Measurements from ENCODE around the gene ARHGEF4. TPM values are rescaled to one million over a fixed set of nuclear protein-coding genes. Genes with fewer than 3 reads are reported as not detected.

ARHGEF4 gene
- total and polyA plus RNA-seq, 7 experiments from 2014 or later, result 2.0 to 4.4 (median 3.0) TPM; not detected in 1

DNA sequence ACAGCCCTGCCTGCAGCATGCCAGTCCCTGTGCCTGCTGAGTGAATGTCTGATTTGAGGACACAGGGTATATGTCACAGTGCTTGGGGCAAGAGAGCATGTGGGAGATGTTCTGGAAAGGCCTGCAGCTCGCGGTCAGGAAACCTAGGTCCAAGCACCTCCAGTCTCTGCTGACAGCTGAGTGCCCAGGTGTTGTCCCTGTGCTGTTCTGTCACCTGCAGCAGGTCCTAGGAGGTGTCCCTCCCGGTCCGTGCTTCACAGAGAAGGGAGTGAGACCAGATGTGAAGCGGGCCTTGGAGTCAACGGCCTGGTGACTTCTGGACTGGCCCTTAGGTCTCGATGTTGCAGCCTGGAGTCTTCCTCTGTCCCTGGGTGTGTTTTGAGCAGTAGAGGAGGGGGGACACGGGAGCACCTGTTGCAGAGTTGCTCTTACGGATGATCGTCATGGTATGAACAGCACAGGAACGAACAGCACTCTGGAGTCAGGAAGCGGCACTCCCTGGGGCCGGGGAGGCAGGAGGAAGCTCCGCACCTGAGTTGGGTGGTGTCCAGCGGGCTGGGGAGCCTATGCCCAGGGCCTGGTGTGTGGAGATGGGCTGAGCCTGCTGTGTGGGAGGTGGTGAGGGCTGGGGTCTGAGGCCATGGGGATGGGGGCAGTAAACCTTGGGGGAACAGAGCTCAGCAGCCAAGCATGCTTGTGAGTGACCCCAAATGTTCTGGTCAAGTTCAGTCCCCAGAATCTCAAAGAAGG is 21.6 kb upstream of the ARHGEF4 start:
- Mint-ChIP-seq H3K4me1 (no peaks in the 10 kb centered on the region), H3K36me3 (peaks cover 0 to 4% (median 0%) of the 10 kb centered on the region in 5 donors), H3K4me3 (no peak overlapping the region), H3K27ac (no peak overlapping the region), H3K27me3 (peaks cover 0 to 29% (median 17%) of the 10 kb centered on the region in 5 donors), H3K9me3 (no peaks in the 10 kb centered on the region)
- no peaks in the 10 kb centered on the region for H3K4me1 ChIP-seq (ENCODE audit: control insufficient read depth in 2 of 2, insufficient read depth in 2 of 2, low read length in 2 of 2)
- no peaks in the 10 kb centered on the region for H3K36me3 ChIP-seq (ENCODE audit: control insufficient read depth in 2 of 3, insufficient read depth in 3 of 3, low read length in 3 of 3)
- no peaks in the 10 kb centered on the region for H3K27me3 ChIP-seq (ENCODE audit: control insufficient read depth in 2 of 2, insufficient read depth in 2 of 2, low read length in 2 of 2)
- H3K4me3 ChIP-seq (ENCODE audit: low read length), result no peak overlapping the region
- DNase-seq, result no peak
- CTCF ChIA-PET, result interaction anchor here (1.1 kb wide), 1 partner anchor 17 kb away, joined by 4 read pairs; no protein-coding TSS in a partner anchor
- intact Hi-C loops (cut with micrococcal nuclease), result no loop called here
- H3K9me3 ChIP-seq (ENCODE audit: control insufficient read depth in 2 of 3, low read length in 3 of 3), result no peaks in the 10 kb centered on the region
- H3K27ac ChIP-seq (ENCODE audit: low read depth, low read length), result no peak overlapping the region
- POLR2A ChIA-PET, result no interaction called here
- no peak for ATAC-seq

- H3K9me3 ChIP-seq (ENCODE audit: control insufficient read depth in 2 of 3, low read length in 3 of 3), result no peaks in the 10 kb centered on the region
- peaks cover 0 to 2% of the 10 kb centered on the region in 2 donors for H3K4me1 ChIP-seq (ENCODE audit: control insufficient read depth in 2 of 2, insufficient read depth in 2 of 2, low read length in 2 of 2)
- Mint-ChIP-seq H3K27me3 (peaks cover 0 to 17% (median 11%) of the 10 kb centered on the region in 5 donors), H3K9me3 (no peaks in the 10 kb centered on the region), H3K4me3 (no peak overlapping the region), H3K27ac (no peak overlapping the region), H3K4me1 (peaks cover 0 to 4% (median 0%) of the 10 kb centered on the region in 7 donors), H3K36me3 (peaks cover 0 to 4% (median 0%) of the 10 kb centered on the region in 5 donors)
- ChIA-PET POLR2A (no interaction called here), CTCF (no interaction called here)
- no peaks in the 10 kb centered on the region for H3K27me3 ChIP-seq (ENCODE audit: control insufficient read depth in 2 of 2, insufficient read depth in 2 of 2, low read length in 2 of 2)
- DNase-seq (no peak), ATAC-seq (no peak)
- no peak overlapping the region for H3K27ac ChIP-seq (ENCODE audit: low read depth, low read length)
- H3K4me3 ChIP-seq (ENCODE audit: low read length), result no peak overlapping the region
- intact Hi-C loops (cut with micrococcal nuclease), result no loop called here
- no peaks in the 10 kb centered on the region for H3K36me3 ChIP-seq (ENCODE audit: control insufficient read depth in 2 of 3, insufficient read depth in 3 of 3, low read length in 3 of 3)
These were observed 17.9 kb upstream of the ARHGEF4 start for GRCh38 chr2:130818809-130819208.

DNA sequence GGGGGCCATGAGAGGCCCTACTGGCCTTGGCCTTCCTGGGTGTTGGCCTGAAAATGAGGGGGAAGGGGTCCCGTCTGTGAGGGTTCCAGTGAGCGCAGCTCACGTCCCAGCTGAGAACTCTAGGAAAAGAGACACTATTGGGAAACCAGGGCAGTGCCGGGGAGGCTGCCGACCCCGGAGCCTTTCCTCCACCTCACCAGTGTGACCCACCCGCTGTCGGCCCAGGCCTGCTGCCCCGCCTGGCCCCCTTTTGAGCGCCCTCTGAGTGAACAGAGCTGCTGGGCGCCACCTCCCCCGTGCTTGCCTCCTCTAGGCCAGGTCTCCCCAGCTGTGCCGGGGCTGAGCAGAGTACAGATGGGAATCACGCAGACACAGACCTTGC is 17.5 kb upstream of the ARHGEF4 start:
- H3K4me3 ChIP-seq (ENCODE audit: low read length), result no peak overlapping the region
- Mint-ChIP-seq H3K4me1 (peaks cover 0 to 8% (median 3%) of the 10 kb centered on the region in 7 donors), H3K36me3 (peaks cover 0 to 4% (median 0%) of the 10 kb centered on the region in 5 donors), H3K9me3 (no peaks in the 10 kb centered on the region), H3K27ac (no peak overlapping the region), H3K27me3 (peaks cover 0 to 17% (median 10%) of the 10 kb centered on the region in 5 donors), H3K4me3 (no peak overlapping the region)
- H3K36me3 ChIP-seq (ENCODE audit: control insufficient read depth in 2 of 3, insufficient read depth in 3 of 3, low read length in 3 of 3), result no peaks in the 10 kb centered on the region
- no peaks in the 10 kb centered on the region for H3K9me3 ChIP-seq (ENCODE audit: control insufficient read depth in 2 of 3, low read length in 3 of 3)
- intact Hi-C loops (cut with micrococcal nuclease), result no loop called here
- no peak overlapping the region for H3K27ac ChIP-seq (ENCODE audit: low read depth, low read length)
- H3K27me3 ChIP-seq (ENCODE audit: control insufficient read depth in 2 of 2, insufficient read depth in 2 of 2, low read length in 2 of 2), result no peaks in the 10 kb centered on the region
- ChIA-PET POLR2A (no interaction called here), CTCF (no interaction called here)
- DNase-seq (no peak), ATAC-seq (no peak)
- peaks cover 2 to 6% of the 10 kb centered on the region in 2 donors for H3K4me1 ChIP-seq (ENCODE audit: control insufficient read depth in 2 of 2, insufficient read depth in 2 of 2, low read length in 2 of 2)

DNA sequence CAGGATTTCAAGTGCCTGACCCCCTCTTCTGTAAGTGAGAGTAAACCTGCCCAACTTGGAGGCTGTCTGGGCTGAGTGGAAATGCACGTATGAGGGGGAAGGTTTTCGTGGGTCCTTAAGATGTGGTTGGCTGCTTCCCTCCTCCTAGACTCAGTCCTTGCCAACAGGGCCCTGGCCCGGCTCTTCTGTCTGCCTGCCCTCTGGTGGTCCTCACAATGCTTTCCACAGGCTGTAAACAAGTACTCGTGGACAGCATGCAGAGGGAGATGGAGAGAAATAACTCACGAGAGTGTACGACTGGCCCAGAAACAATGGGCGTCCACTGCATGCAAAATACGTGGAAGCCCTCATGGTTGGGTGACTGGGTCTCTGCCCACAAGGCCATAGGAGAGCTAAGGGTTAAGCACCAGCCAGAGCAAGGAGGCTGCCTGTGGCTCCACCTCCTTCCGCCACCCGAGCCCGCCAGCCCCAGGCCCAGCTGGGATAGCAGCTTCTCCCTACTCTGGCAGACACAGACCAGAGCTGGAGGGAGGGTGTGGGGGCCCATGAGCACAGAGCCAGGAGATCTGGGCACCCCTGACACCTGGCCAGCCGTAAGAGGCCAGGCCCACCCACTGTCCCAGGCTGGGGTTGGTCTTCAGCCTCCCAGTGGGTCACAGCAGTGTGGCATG is 17.0 kb upstream of the ARHGEF4 start:
- DNase-seq (no peak), ATAC-seq (no peak)
- peaks cover 0 to 4% (median 0%) of the 10 kb centered on the region in 5 donors for H3K36me3 Mint-ChIP-seq
- POLR2A ChIA-PET, result no interaction called here
- Histone ChIP-seq H3K4me1 (ENCODE audit: control insufficient read depth in 2 of 2, insufficient read depth in 2 of 2, low read length in 2 of 2) (peaks cover 7 to 9% of the 10 kb centered on the region in 2 donors), H3K27me3 (ENCODE audit: control insufficient read depth in 2 of 2, insufficient read depth in 2 of 2, low read length in 2 of 2) (no peaks in the 10 kb centered on the region), H3K36me3 (ENCODE audit: control insufficient read depth in 2 of 3, insufficient read depth in 3 of 3, low read length in 3 of 3) (no peaks in the 10 kb centered on the region), H3K4me3 (ENCODE audit: low read length) (no peak overlapping the region), H3K9me3 (ENCODE audit: control insufficient read depth in 2 of 3, low read length in 3 of 3) (no peaks in the 10 kb centered on the region), H3K27ac (ENCODE audit: low read depth, low read length) (no peak overlapping the region)
- H3K4me3 Mint-ChIP-seq, result no peak overlapping the region
- peaks cover 5 to 13% (median 7%) of the 10 kb centered on the region in 7 donors for H3K4me1 Mint-ChIP-seq
- H3K27ac Mint-ChIP-seq, result no peak overlapping the region
- peaks cover 0 to 17% (median 8%) of the 10 kb centered on the region in 5 donors for H3K27me3 Mint-ChIP-seq
- CTCF ChIA-PET, result no interaction called here
- intact Hi-C loops (cut with micrococcal nuclease), result loop anchor here (10.0 kb wide), 2 partner anchors 285 to 675 kb away; partner anchors contain the start of genes MZT2A (in 1 of the 2) and PLEKHB2 (in 1 of the 2)
- no peaks in the 10 kb centered on the region for H3K9me3 Mint-ChIP-seq

- H3K4me3 Mint-ChIP-seq, result no peak overlapping the region
- no peaks in the 10 kb centered on the region for H3K27me3 ChIP-seq (ENCODE audit: control insufficient read depth in 2 of 2, insufficient read depth in 2 of 2, low read length in 2 of 2)
- intact Hi-C loops (cut with micrococcal nuclease), result loop anchor here (10.0 kb wide), 2 partner anchors 284 to 674 kb away; partner anchors contain the start of genes MZT2A (in 1 of the 2) and PLEKHB2 (in 1 of the 2)
- peaks cover 0 to 17% (median 5%) of the 10 kb centered on the region in 5 donors for H3K27me3 Mint-ChIP-seq
- no peak overlapping the region for H3K27ac Mint-ChIP-seq
- no peak overlapping the region for H3K4me3 ChIP-seq (ENCODE audit: low read length)
- no peak overlapping the region for H3K27ac ChIP-seq (ENCODE audit: low read depth, low read length)
- H3K9me3 Mint-ChIP-seq, result no peaks in the 10 kb centered on the region
- H3K4me1 ChIP-seq (ENCODE audit: control insufficient read depth in 2 of 2, insufficient read depth in 2 of 2, low read length in 2 of 2), result peaks cover 11 to 14% of the 10 kb centered on the region in 2 donors
- ChIA-PET CTCF (interaction anchor here (0.8 kb wide), 2 partner anchors 8 to 22 kb away, joined by 3 to 4 read pairs; no protein-coding TSS in a partner anchor), POLR2A (no interaction called here)
- no peaks in the 10 kb centered on the region for H3K36me3 ChIP-seq (ENCODE audit: control insufficient read depth in 2 of 3, insufficient read depth in 3 of 3, low read length in 3 of 3)
- peaks cover 5 to 18% (median 9%) of the 10 kb centered on the region in 7 donors for H3K4me1 Mint-ChIP-seq
- peaks cover 0 to 4% (median 0%) of the 10 kb centered on the region in 5 donors for H3K36me3 Mint-ChIP-seq
- ATAC-seq, result no peak
- DNase-seq, result no peak
- H3K9me3 ChIP-seq (ENCODE audit: control insufficient read depth in 2 of 3, low read length in 3 of 3), result no peaks in the 10 kb centered on the region
These were observed 16.3 kb upstream of the ARHGEF4 start for GRCh38 chr2:130820279-130820861.

DNA sequence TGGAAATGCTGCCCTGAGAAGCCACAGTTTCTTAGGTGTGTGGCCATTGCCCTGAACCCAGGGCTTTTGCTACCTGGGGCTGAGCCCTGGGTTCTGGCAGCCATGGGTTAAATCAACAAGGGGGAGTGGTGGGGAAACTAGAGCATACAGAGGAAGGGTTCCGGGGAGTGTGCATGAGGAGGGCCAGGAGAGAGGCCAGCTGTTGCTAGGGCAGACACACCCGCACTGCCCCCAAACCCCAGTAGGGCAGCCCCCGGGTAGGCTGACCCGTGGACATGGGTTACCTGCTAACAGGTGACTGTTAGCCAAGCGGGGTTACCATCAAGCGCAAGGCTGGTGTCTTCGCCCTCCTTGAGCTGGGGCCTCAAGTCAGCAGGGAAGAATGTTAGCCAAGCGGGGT is 14.8 kb upstream of the ARHGEF4 start:
- no peak overlapping the region for H3K4me3 Mint-ChIP-seq
- H3K4me1 Mint-ChIP-seq, result peaks cover 5 to 19% (median 9%) of the 10 kb centered on the region in 7 donors
- DNase-seq (no peak), ATAC-seq (no peak)
- ChIA-PET CTCF (interaction anchor here (0.6 kb wide), 1 partner anchor 246 kb away, joined by 3 read pairs; no protein-coding TSS in a partner anchor), POLR2A (no interaction called here)
- no peaks in the 10 kb centered on the region for H3K9me3 ChIP-seq (ENCODE audit: control insufficient read depth in 2 of 3, low read length in 3 of 3)
- no peaks in the 10 kb centered on the region for H3K27me3 ChIP-seq (ENCODE audit: control insufficient read depth in 2 of 2, insufficient read depth in 2 of 2, low read length in 2 of 2)
- peaks cover 0 to 4% (median 0%) of the 10 kb centered on the region in 5 donors for H3K36me3 Mint-ChIP-seq
- H3K4me3 ChIP-seq (ENCODE audit: low read length), result no peak overlapping the region
- H3K27ac Mint-ChIP-seq, result no peak overlapping the region
- intact Hi-C loops (cut with micrococcal nuclease), result loop anchor here (10.0 kb wide), 2 partner anchors 283 to 673 kb away; partner anchors contain the start of genes MZT2A (in 1 of the 2) and PLEKHB2 (in 1 of the 2)
- no peaks in the 10 kb centered on the region for H3K9me3 Mint-ChIP-seq
- peaks cover 11 to 14% of the 10 kb centered on the region in 2 donors for H3K4me1 ChIP-seq (ENCODE audit: control insufficient read depth in 2 of 2, insufficient read depth in 2 of 2, low read length in 2 of 2)
- peaks cover 0 to 17% (median 5%) of the 10 kb centered on the region in 5 donors for H3K27me3 Mint-ChIP-seq
- no peaks in the 10 kb centered on the region for H3K36me3 ChIP-seq (ENCODE audit: control insufficient read depth in 2 of 3, insufficient read depth in 3 of 3, low read length in 3 of 3)
- H3K27ac ChIP-seq (ENCODE audit: low read depth, low read length), result no peak overlapping the region
